ENCODE measurements around the gene KLRG1. TPM values are rescaled to one million over a fixed set of nuclear protein-coding genes. Genes with fewer than 3 reads are reported as not detected.

Gene KLRG1
- total RNA-seq, 2 donors from 2014 or later = 0.54 to 1.0 TPM

- H3K9me3 ChIP-seq = no peaks in the 10 kb centered on the region
- no peak overlapping the region for H3K9ac ChIP-seq (ENCODE audit: low read depth in 2 of 2, low read length in 2 of 2)
- no peaks in the 10 kb centered on the region for H3K27me3 ChIP-seq
- no peak overlapping the region for H3K27ac ChIP-seq
- no peak for TF ChIP-seq CTCF (IDR thresholded peaks at IDR 0.05)
- H3K4me1 ChIP-seq = no peaks in the 10 kb centered on the region
- intact Hi-C loops (cut with DNase I) = no loop called here
- no peak for DNase-seq
- H3K36me3 ChIP-seq = no peaks in the 10 kb centered on the region
- no peak overlapping the region for H3K4me3 ChIP-seq
Measured at GRCh38 chr12:8985213-8985754, 4.1 kb upstream of the KLRG1 start.

- Histone ChIP-seq H3K36me3 (no peaks in the 10 kb centered on the region), H3K9ac (ENCODE audit: low read depth in 2 of 2, low read length in 2 of 2) (no peak overlapping the region), H3K9me3 (no peaks in the 10 kb centered on the region), H3K27ac (no peak overlapping the region), H3K27me3 (no peaks in the 10 kb centered on the region), H3K4me3 (no peak overlapping the region), H3K4me1 (no peaks in the 10 kb centered on the region)
- TF ChIP-seq CTCF (IDR thresholded peaks at IDR 0.05) = no peak
- DNase-seq = no peak
- intact Hi-C loops (cut with DNase I) = no loop called here
Measured at GRCh38 chr12:8987163-8987562, 2.2 kb upstream of the KLRG1 start.

GRCh38 chr12:8987685-8988084 is 1.7 kb upstream of the KLRG1 start:
- Histone ChIP-seq H3K4me3 (no peak overlapping the region), H3K9me3 (no peaks in the 10 kb centered on the region), H3K4me1 (no peaks in the 10 kb centered on the region), H3K27ac (no peak overlapping the region), H3K36me3 (no peaks in the 10 kb centered on the region), H3K27me3 (no peaks in the 10 kb centered on the region), H3K9ac (ENCODE audit: low read depth in 2 of 2, low read length in 2 of 2) (no peak overlapping the region)
- DNase-seq = no peak
- TF ChIP-seq CTCF (IDR thresholded peaks at IDR 0.05) = no peak
- intact Hi-C loops (cut with DNase I) = no loop called here

GRCh38 chr12:8991371-8992345 is 2.3 kb downstream of the KLRG1 start:
- Histone ChIP-seq H3K9me3 (no peaks in the 10 kb centered on the region), H3K9ac (ENCODE audit: low read depth in 2 of 2, low read length in 2 of 2) (no peak overlapping the region), H3K4me3 (no peak overlapping the region), H3K27ac (no peak overlapping the region), H3K4me1 (no peaks in the 10 kb centered on the region), H3K27me3 (no peaks in the 10 kb centered on the region), H3K36me3 (no peaks in the 10 kb centered on the region)
- no peak for DNase-seq
- intact Hi-C loops (cut with DNase I) = no loop called here
- TF ChIP-seq CTCF (IDR thresholded peaks at IDR 0.05) = no peak

- Histone ChIP-seq H3K9me3 (no peaks in the 10 kb centered on the region), H3K4me1 (no peaks in the 10 kb centered on the region), H3K4me3 (no peak overlapping the region), H3K9ac (ENCODE audit: low read depth in 2 of 2, low read length in 2 of 2) (no peak overlapping the region), H3K27me3 (no peaks in the 10 kb centered on the region), H3K27ac (no peak overlapping the region), H3K36me3 (no peaks in the 10 kb centered on the region)
- DNase-seq = no peak
- no peak for TF ChIP-seq CTCF (IDR thresholded peaks at IDR 0.05)
- intact Hi-C loops (cut with DNase I) = no loop called here
Measured at GRCh38 chr12:8993827-8994226, 4.5 kb downstream of the KLRG1 start.
